Spleen (tissue), 7 donors: ENCODE measurements around the gene ARHGAP10.

Source experiments
- POLR2AphosphoS5 ChIP-seq, 3 donors: sonication (generic); formaldehyde crosslinking; IDR thresholded peaks; one replicate each; pipeline ENCODE4 v1.5.1; 2017; ENCODE audit warnings: antibody characterized with exemption in 3 of 3
- TF ChIP-seq, protein P1 (sequence below), 11 experiments: fragments of 200-600 bp in 7 of 11; fragments of 450-650 bp in 4 of 11; sonication (generic) in 4 of 11; IDR thresholded peaks in 8 of 11; conservative IDR thresholded peaks in 3 of 11; 1 replicate in 7 of 11; 2 replicates in 4 of 11; pipeline versions ENCODE4 v1.4.0 to v1.8.0; 2016 to 2021; ENCODE audit warnings: antibody characterized with exemption in 11 of 11, inconsistent platforms in 4 of 11, mild to moderate bottlenecking in 1 of 11
- donor health status: DM: no; HTN: no; CAD: no; lungs with moderate emphysema.
- donor health status: DM: no; HTN: no; CAD: no.
- donor health status: DM: no; HTN: no; CAD: no.

GRCh38 chr4:148090029-148090428, 358.1 kb downstream of the ARHGAP10 start:
- TF ChIP-seq, protein P1, sequence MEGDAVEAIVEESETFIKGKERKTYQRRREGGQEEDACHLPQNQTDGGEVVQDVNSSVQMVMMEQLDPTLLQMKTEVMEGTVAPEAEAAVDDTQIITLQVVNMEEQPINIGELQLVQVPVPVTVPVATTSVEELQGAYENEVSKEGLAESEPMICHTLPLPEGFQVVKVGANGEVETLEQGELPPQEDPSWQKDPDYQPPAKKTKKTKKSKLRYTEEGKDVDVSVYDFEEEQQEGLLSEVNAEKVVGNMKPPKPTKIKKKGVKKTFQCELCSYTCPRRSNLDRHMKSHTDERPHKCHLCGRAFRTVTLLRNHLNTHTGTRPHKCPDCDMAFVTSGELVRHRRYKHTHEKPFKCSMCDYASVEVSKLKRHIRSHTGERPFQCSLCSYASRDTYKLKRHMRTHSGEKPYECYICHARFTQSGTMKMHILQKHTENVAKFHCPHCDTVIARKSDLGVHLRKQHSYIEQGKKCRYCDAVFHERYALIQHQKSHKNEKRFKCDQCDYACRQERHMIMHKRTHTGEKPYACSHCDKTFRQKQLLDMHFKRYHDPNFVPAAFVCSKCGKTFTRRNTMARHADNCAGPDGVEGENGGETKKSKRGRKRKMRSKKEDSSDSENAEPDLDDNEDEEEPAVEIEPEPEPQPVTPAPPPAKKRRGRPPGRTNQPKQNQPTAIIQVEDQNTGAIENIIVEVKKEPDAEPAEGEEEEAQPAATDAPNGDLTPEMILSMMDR (IDR thresholded peaks at IDR 0.05 in 8 of 11, conservative IDR thresholded peaks at IDR 0.05 in 3 of 11) = no peak
- no peak for TF ChIP-seq POLR2AphosphoS5 (IDR thresholded peaks at IDR 0.05)
